ENCODE results near the gene BCAS1.

BCAS1 gene

DNA sequence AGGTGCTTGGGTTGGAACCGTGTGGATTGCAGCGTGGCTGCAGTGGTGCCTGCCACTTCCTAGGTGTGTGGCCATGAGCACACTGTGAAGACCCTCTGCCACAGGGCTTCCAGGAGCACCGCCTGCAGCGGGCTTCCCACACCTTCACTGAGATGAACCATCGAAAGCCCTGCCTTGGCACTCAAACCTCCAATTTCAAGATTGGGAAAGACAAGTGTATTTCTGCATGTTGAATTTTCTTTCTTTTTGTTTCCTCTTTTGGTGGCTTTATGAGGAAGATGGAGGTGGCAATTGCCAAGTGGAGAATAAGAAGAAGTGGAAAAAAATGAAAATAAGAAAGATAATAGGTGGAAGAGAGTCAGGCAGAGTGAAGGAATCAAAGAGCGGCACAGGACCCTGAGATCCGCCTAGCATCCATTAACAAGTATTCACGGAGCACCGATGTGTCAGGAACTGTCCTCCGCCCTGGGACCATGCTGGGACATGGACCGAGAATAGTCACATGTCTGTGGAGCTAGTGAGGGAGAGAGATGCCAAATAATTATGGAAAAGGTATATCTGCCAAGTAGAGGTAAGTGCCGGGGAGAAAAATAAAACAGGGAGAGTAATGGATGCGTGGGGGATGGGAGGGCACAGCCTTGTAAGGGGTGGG lies 159.9 kb downstream of the BCAS1 start:
- Histone ChIP-seq H3K36me3 (ENCODE audit: insufficient read depth, insufficient read length, low read length) (no peaks in the 10 kb centered on the region), H3K4me1 (ENCODE audit: insufficient read depth, insufficient read length) (no peaks in the 10 kb centered on the region), H3K9me3 (ENCODE audit: insufficient read depth, low read length) (peaks cover 10% of the 10 kb centered on the region; the same call in 1 of the 2 replicates), H3K27me3 (ENCODE audit: insufficient read depth, insufficient read length) (no peaks in the 10 kb centered on the region), H3K9ac (ENCODE audit: insufficient read length, low read depth) (no peak overlapping the region), H3K4me3 (ENCODE audit: insufficient read length, low read depth) (no peak overlapping the region)
- no peak for DNase-seq (ENCODE audit: low read depth, low spot score)
- TF ChIP-seq YY1 (IDR thresholded peaks at IDR 0.05; ENCODE audit: insufficient read depth, insufficient read length) (no peak), ZNF274 (IDR thresholded peaks at IDR 0.05; ENCODE audit: low read depth, low read length) (no peak), SUZ12 (IDR thresholded peaks at IDR 0.05; ENCODE audit: extremely low read depth, insufficient read depth, insufficient read length) (no peak)

DNA sequence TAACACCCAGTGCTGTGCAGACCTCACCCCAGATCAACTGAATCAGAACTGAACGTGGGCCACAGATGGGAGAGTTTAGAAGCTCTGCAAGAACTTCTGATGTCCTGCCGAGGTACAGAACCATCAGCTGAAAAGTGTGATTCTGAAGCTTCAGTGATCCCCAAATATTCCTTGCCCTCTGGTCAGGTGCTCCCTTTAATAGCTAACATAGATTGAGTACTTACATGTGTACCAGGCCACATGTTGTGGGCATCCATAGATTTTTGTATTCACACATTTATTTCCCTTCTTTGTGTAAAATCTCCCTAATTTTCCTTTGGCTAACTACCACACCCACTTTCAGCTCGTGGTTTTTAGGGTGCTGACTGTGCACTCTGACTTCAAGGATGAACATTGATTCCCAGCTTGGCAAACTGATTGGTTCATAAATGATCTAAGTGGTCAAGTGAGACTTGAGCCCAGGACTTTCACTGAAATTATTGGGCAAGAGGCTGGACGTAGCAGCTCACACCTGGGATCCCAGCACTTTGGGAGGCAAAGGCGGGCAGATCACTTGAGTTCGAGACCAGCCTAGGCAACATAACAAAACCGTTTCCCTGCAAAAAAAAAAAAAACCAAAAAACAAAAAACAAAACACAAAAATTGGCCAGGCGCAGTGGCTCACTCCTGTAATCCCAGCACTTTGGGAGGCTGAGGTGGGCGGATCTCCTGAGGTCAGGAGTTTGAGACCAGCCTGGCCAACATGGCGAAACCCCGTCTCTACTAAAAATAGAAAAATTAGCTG lies 162.2 kb downstream of the BCAS1 start:
- no peak for DNase-seq (ENCODE audit: low read depth, low spot score)
- H3K4me1 ChIP-seq (ENCODE audit: insufficient read depth, insufficient read length) = no peaks in the 10 kb centered on the region
- no peak overlapping the region for H3K4me3 ChIP-seq (ENCODE audit: insufficient read length, low read depth)
- peaks cover 10% of the 10 kb centered on the region; the same call in 1 of the 2 replicates for H3K9me3 ChIP-seq (ENCODE audit: insufficient read depth, low read length)
- no peaks in the 10 kb centered on the region for H3K36me3 ChIP-seq (ENCODE audit: insufficient read depth, insufficient read length, low read length)
- H3K9ac ChIP-seq (ENCODE audit: insufficient read length, low read depth) = no peak overlapping the region
- no peak for TF ChIP-seq ZNF274 (IDR thresholded peaks at IDR 0.05; ENCODE audit: low read depth, low read length)
- TF ChIP-seq YY1 (IDR thresholded peaks at IDR 0.05; ENCODE audit: insufficient read depth, insufficient read length) = no peak
- TF ChIP-seq SUZ12 (IDR thresholded peaks at IDR 0.05; ENCODE audit: extremely low read depth, insufficient read depth, insufficient read length) = no peak
- no peaks in the 10 kb centered on the region for H3K27me3 ChIP-seq (ENCODE audit: insufficient read depth, insufficient read length)

- Histone ChIP-seq H3K4me3 (ENCODE audit: insufficient read length, low read depth) (no peak overlapping the region), H3K36me3 (ENCODE audit: insufficient read depth, insufficient read length, low read length) (no peaks in the 10 kb centered on the region), H3K9me3 (ENCODE audit: insufficient read depth, low read length) (peaks cover 5% of the 10 kb centered on the region; the same call in 1 of the 2 replicates), H3K27me3 (ENCODE audit: insufficient read depth, insufficient read length) (no peaks in the 10 kb centered on the region), H3K4me1 (ENCODE audit: insufficient read depth, insufficient read length) (peaks cover 6% of the 10 kb centered on the region), H3K9ac (ENCODE audit: insufficient read length, low read depth) (no peak overlapping the region)
- TF ChIP-seq YY1 (IDR thresholded peaks at IDR 0.05; ENCODE audit: insufficient read depth, insufficient read length) (no peak), SUZ12 (IDR thresholded peaks at IDR 0.05; ENCODE audit: extremely low read depth, insufficient read depth, insufficient read length) (no peak), ZNF274 (IDR thresholded peaks at IDR 0.05; ENCODE audit: low read depth, low read length) (no peak)
- no peak for DNase-seq (ENCODE audit: low read depth, low spot score)
Observed at GRCh38 chr20:53905820-53906191, 164.6 kb downstream of the BCAS1 start.

DNA sequence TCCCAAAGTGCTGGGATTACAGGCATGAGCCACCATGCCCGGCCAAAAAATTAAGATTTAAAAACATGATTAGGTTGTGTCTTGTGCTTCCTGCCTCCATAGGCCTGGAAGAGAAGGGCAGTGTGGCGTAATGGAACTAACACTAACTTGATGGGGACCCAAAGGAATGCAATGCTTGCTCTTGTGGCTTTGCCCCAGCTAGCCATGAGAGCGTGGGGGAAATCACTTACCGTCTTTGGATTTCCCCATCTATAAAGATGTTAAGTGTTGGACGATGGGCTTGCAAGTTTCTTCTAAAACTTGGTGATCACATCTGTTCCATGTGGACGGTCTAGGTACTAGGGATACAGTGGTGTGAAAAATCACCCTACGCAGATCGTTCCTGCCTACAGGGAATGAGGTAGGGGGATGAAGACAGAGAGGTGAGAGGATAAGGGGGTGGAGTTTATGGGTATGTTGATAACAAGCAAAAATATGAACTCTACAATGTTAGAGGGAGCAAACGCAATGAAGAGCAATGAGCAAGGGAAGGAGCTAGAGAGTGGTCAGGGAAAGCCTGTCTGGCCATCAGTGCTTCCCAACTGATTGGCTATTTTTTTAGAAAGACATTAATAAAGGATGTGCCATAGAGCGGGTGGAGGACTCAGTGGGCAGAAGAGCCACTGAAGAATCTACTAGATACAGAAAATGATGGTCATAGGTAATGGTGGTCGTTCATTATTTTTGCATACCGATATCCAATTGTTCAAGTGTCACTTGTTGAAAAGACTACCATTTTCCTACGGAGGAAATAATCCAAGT lies 165.2 kb downstream of the BCAS1 start:
- no peak overlapping the region for H3K9ac ChIP-seq (ENCODE audit: insufficient read length, low read depth)
- no peak for DNase-seq (ENCODE audit: low read depth, low spot score)
- peaks cover 8% of the 10 kb centered on the region for H3K4me1 ChIP-seq (ENCODE audit: insufficient read depth, insufficient read length)

GRCh38 chr20:53904261-53904660 lies 166.1 kb downstream of the BCAS1 start:
- H3K9ac ChIP-seq (ENCODE audit: insufficient read length, low read depth) = no peak overlapping the region
- no peak for DNase-seq (ENCODE audit: low read depth, low spot score)
- H3K36me3 ChIP-seq (ENCODE audit: insufficient read depth, insufficient read length, low read length) = no peaks in the 10 kb centered on the region
- peaks cover 14% of the 10 kb centered on the region for H3K4me1 ChIP-seq (ENCODE audit: insufficient read depth, insufficient read length)
- no peaks in the 10 kb centered on the region for H3K27me3 ChIP-seq (ENCODE audit: insufficient read depth, insufficient read length)
- no peaks in the 10 kb centered on the region for H3K9me3 ChIP-seq (ENCODE audit: insufficient read depth, low read length)
- TF ChIP-seq SUZ12 (IDR thresholded peaks at IDR 0.05; ENCODE audit: extremely low read depth, insufficient read depth, insufficient read length) (no peak), YY1 (IDR thresholded peaks at IDR 0.05; ENCODE audit: insufficient read depth, insufficient read length) (no peak), ZNF274 (IDR thresholded peaks at IDR 0.05; ENCODE audit: low read depth, low read length) (no peak)
- H3K4me3 ChIP-seq (ENCODE audit: insufficient read length, low read depth) = no peak overlapping the region

More for the DNA sequence above, 165.2 kb downstream of the BCAS1 start:
- H3K4me3 ChIP-seq (ENCODE audit: insufficient read length, low read depth) = no peak overlapping the region
- H3K27me3 ChIP-seq (ENCODE audit: insufficient read depth, insufficient read length) = no peaks in the 10 kb centered on the region
- TF ChIP-seq YY1 (IDR thresholded peaks at IDR 0.05; ENCODE audit: insufficient read depth, insufficient read length) (no peak), ZNF274 (IDR thresholded peaks at IDR 0.05; ENCODE audit: low read depth, low read length) (no peak), SUZ12 (IDR thresholded peaks at IDR 0.05; ENCODE audit: extremely low read depth, insufficient read depth, insufficient read length) (no peak)
- peaks cover 1% of the 10 kb centered on the region; the same call in 1 of the 2 replicates for H3K9me3 ChIP-seq (ENCODE audit: insufficient read depth, low read length)
- H3K36me3 ChIP-seq (ENCODE audit: insufficient read depth, insufficient read length, low read length) = no peaks in the 10 kb centered on the region

DNA sequence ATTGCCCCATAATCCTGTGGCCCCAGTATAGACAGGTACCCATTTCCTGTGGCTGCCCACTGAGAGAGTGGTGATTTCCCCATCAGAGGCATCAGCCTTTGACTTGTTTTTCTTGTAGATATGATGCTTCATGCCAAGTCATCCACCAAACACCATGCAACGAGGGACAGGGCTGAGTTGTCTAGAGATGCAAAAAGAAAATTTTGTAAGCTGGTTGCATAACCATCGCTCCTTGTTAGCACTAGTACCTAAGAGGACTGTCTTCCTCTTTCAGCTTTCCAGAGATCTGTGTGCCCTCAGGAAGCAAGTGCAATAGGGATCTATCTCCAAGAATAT lies 166.8 kb downstream of the BCAS1 start:
- peaks cover 17% of the 10 kb centered on the region for H3K4me1 ChIP-seq (ENCODE audit: insufficient read depth, insufficient read length)
- no peaks in the 10 kb centered on the region for H3K9me3 ChIP-seq (ENCODE audit: insufficient read depth, low read length)
- TF ChIP-seq ZNF274 (IDR thresholded peaks at IDR 0.05; ENCODE audit: low read depth, low read length) = no peak
- no peak for TF ChIP-seq YY1 (IDR thresholded peaks at IDR 0.05; ENCODE audit: insufficient read depth, insufficient read length)
- TF ChIP-seq SUZ12 (IDR thresholded peaks at IDR 0.05; ENCODE audit: extremely low read depth, insufficient read depth, insufficient read length) = no peak
- H3K9ac ChIP-seq (ENCODE audit: insufficient read length, low read depth) = no peak overlapping the region
- no peak for DNase-seq (ENCODE audit: low read depth, low spot score)
- H3K27me3 ChIP-seq (ENCODE audit: insufficient read depth, insufficient read length) = no peaks in the 10 kb centered on the region
- H3K36me3 ChIP-seq (ENCODE audit: insufficient read depth, insufficient read length, low read length) = no peaks in the 10 kb centered on the region
- H3K4me3 ChIP-seq (ENCODE audit: insufficient read length, low read depth) = no peak overlapping the region

Data from NT2/D1 (cell line).